Breast epithelium (tissue), 4 donors: ENCODE results near the gene KLHL11. TPM values are rescaled to one million over a fixed set of nuclear protein-coding genes. Genes with fewer than 3 reads are reported as not detected.
A peak's percentile ranks its signal among the peaks of the same experiment; 100 is the strongest.

Experiments
- DNase-seq, 2 donors: peaks; one replicate each; pipeline ENCODE4 v3.0.0-alpha.2; 2019; ENCODE audit warnings: low spot score in 2 of 2
- H3K27ac ChIP-seq, 2 donors: fragments of 200-600 bp; sonication (generic) in 1 of 2; one replicate each; pipeline ENCODE4 v1.5.1; 2016 to 2019; ENCODE audit warnings: mild to moderate bottlenecking in 1 of 2
- H3K27me3 ChIP-seq, 2 donors: fragments of 200-600 bp; sonication (generic) in 1 of 2; one replicate each; pipeline versions ENCODE4 v1.5.1 to v1.6.0; 2017 to 2019; ENCODE audit warnings: control low read depth in 1 of 2, mild to moderate bottlenecking in 1 of 2
- H3K36me3 ChIP-seq: fragments of 200-600 bp; one replicate; pipeline ENCODE4 v1.5.1; 2019
- H3K4me1 ChIP-seq, 2 donors: fragments of 200-600 bp; sonication (generic); one replicate each; pipeline ENCODE4 v1.5.1; 2016 to 2019; ENCODE audit warnings: control low read depth in 1 of 2
- H3K4me3 ChIP-seq, 3 donors: fragments of 200-600 bp; sonication (generic); 1 replicate in 2 of 3; 2 replicates in 1 of 3; pipeline ENCODE4 v1.5.1; 2016 to 2019; ENCODE audit warnings: mild to moderate bottlenecking in 3 of 3, moderate library complexity in 2 of 3
- H3K9me3 ChIP-seq, 2 donors: fragments of 200-600 bp; sonication (generic) in 1 of 2; one replicate each; pipeline ENCODE4 v1.5.1; 2016 to 2019; ENCODE audit warnings: control low read depth in 1 of 2
- CTCF ChIP-seq, 3 donors: fragments of 450-650 bp; IDR thresholded peaks; one replicate each; pipeline ENCODE4 v1.5.1; 2016 to 2017; ENCODE audit warnings: antibody characterized with exemption in 3 of 3, mild to moderate bottlenecking in 3 of 3, moderate library complexity in 3 of 3
- POLR2A ChIP-seq: fragments of 450-650 bp; IDR thresholded peaks from one replicate; pipeline ENCODE4 v1.6.1; 2016; ENCODE audit warnings: antibody characterized with exemption, mild to moderate bottlenecking, moderate library complexity
- POLR2AphosphoS5 ChIP-seq, 3 donors: sonication (generic); formaldehyde crosslinking; IDR thresholded peaks; one replicate each; pipeline ENCODE4 v1.6.1; 2017; ENCODE audit warnings: antibody characterized with exemption in 3 of 3
- intact Hi-C: fragments of 100-400 bp; cut with DNase I; formaldehyde crosslinking; loops from one replicate; pipeline ENCODE4 v1.15.1; 2023; ENCODE audit warnings: low total_unique reads
- total RNA-seq, 3 donors: library from RNA; depleted of rRNA; stranded (reverse); fragments of >200 nt; gene quantifications; one replicate each; pipeline ENCODE4 v1.1.0, GENCODE V29; 2016

Gene KLHL11, protein sequence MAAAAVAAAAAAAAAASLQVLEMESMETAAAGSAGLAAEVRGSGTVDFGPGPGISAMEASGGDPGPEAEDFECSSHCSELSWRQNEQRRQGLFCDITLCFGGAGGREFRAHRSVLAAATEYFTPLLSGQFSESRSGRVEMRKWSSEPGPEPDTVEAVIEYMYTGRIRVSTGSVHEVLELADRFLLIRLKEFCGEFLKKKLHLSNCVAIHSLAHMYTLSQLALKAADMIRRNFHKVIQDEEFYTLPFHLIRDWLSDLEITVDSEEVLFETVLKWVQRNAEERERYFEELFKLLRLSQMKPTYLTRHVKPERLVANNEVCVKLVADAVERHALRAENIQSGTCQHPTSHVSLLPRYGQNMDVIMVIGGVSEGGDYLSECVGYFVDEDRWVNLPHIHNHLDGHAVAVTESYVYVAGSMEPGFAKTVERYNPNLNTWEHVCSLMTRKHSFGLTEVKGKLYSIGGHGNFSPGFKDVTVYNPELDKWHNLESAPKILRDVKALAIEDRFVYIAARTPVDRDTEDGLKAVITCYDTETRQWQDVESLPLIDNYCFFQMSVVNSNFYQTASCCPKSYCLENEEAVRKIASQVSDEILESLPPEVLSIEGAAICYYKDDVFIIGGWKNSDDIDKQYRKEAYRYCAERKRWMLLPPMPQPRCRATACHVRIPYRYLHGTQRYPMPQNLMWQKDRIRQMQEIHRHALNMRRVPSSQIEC
- 10 to 100 TPM; 22.6 to 35.7 (median 25.1) TPM for total RNA-seq

GRCh38 chr17:41864836-41865595 lies at the start of gene KLHL11:
TSS of gene KLHL11 (minus strand) at chr17:41865423. CDS start at chr17:41865370, 53 bp downstream.
- intact Hi-C loops: no loop called here
- peak; percentile 82 to 87 for DNase-seq
- peak in 2 of 3 donors; percentile 9 for TF ChIP-seq CTCF (IDR thresholded peaks at IDR 0.05)
- no peak for TF ChIP-seq POLR2A
- peak; percentile 81 to 84 (median 82) for TF ChIP-seq POLR2AphosphoS5 (IDR thresholded peaks at IDR 0.05)

GRCh38 chr17:41915020-41915419 lies 49.8 kb upstream of the KLHL11 start:
- H3K4me1 ChIP-seq: peaks cover 6 to 25% of the 10 kb centered on the region in 2 donors
- no peaks in the 10 kb centered on the region for H3K9me3 ChIP-seq
- intact Hi-C loops: no loop called here

More at GRCh38 chr17:41864836-41865595, at the start of gene KLHL11:
- Histone ChIP-seq H3K27me3 (no peaks in the 10 kb centered on the region), H3K36me3 (no peaks in the 10 kb centered on the region), H3K4me3 (peak within 1 kb of the TSS; percentile 96 to 98 (median 97)), H3K9me3 (no peaks in the 10 kb centered on the region), H3K4me1 (peaks cover 9 to 12% of the 10 kb centered on the region in 2 donors), H3K27ac (peak within 1 kb of the TSS; percentile 93 to 98)

GRCh38 chr17:41914358-41914766 lies 49.1 kb upstream of the KLHL11 start:
- Histone ChIP-seq H3K27ac (no peak overlapping the region), H3K9me3 (no peaks in the 10 kb centered on the region), H3K4me1 (peaks cover 6 to 19% of the 10 kb centered on the region in 2 donors), H3K4me3 (no peak overlapping the region), H3K36me3 (peaks cover 5% of the 10 kb centered on the region), H3K27me3 (no peaks in the 10 kb centered on the region)
- no peak for TF ChIP-seq POLR2A
- intact Hi-C loops: no loop called here
- DNase-seq: no peak

More at GRCh38 chr17:41915020-41915419, 49.8 kb upstream of the KLHL11 start:
- peaks cover 5% of the 10 kb centered on the region for H3K36me3 ChIP-seq
- no peak for DNase-seq
- H3K4me3 ChIP-seq: no peak overlapping the region
- no peaks in the 10 kb centered on the region for H3K27me3 ChIP-seq
- peak overlapping the region in 1 of 2 donors; percentile 38 for H3K27ac ChIP-seq
- TF ChIP-seq POLR2A: no peak
- no peak for TF ChIP-seq CTCF (IDR thresholded peaks at IDR 0.05)
- TF ChIP-seq POLR2AphosphoS5 (IDR thresholded peaks at IDR 0.05): no peak

DNA sequence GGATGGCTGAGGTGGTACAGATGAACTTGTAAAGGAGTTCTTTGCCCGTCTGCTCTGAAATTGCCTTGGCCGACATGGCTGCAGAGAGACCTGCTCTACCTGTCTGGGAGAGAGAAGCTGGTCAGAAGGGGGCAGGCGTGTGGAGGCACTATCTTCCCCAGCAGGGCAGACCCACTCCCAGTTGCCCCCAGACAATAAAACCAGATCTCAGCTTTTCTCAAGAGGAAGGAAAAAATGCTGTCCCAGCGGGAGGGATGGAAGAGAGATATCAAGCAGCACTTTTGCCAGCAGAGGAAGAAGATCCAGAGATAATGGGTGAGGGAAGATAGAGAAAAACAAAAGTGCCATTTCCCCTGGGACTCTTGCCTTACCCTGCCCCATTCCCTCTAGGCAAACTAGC lies 48.6 kb upstream of the KLHL11 start:
- Histone ChIP-seq H3K27ac (no peak overlapping the region), H3K9me3 (no peaks in the 10 kb centered on the region), H3K4me1 (peaks cover 6 to 19% of the 10 kb centered on the region in 2 donors), H3K27me3 (no peaks in the 10 kb centered on the region), H3K4me3 (no peak overlapping the region), H3K36me3 (peaks cover 5% of the 10 kb centered on the region)
- DNase-seq: no peak
- TF ChIP-seq POLR2A (no peak), POLR2AphosphoS5 (IDR thresholded peaks at IDR 0.05) (no peak)
- intact Hi-C loops: no loop called here

GRCh38 chr17:41912925-41913324 lies 47.7 kb upstream of the KLHL11 start:
- no peaks in the 10 kb centered on the region for H3K27me3 ChIP-seq
- H3K36me3 ChIP-seq: peaks cover 5% of the 10 kb centered on the region
- no peak overlapping the region for H3K27ac ChIP-seq
- H3K9me3 ChIP-seq: no peaks in the 10 kb centered on the region
- intact Hi-C loops: no loop called here
- TF ChIP-seq POLR2AphosphoS5 (IDR thresholded peaks at IDR 0.05) (no peak), POLR2A (no peak), CTCF (IDR thresholded peaks at IDR 0.05) (no peak)
- no peak overlapping the region for H3K4me3 ChIP-seq
- DNase-seq: no peak
- H3K4me1 ChIP-seq: peaks cover 6 to 18% of the 10 kb centered on the region in 2 donors
